Stomach (tissue), 9 donors: ENCODE results near the gene CCDC167. TPM values are rescaled to one million over a fixed set of nuclear protein-coding genes. Genes with fewer than 3 reads are reported as not detected.

ENCODE experiments used
- DNase-seq, 2 donors: peaks; one replicate each; pipeline versions ENCODE4 v3.0.0 to v3.0.0-alpha.2; 2013 to 2019
- H3K27ac ChIP-seq, 5 donors: fragments of 200-600 bp in 4 of 5; sonication (generic) in 4 of 5; one replicate each; pipeline ENCODE4 v1.5.1; 2013 to 2019; ENCODE audit warnings: mild to moderate bottlenecking in 1 of 5, moderate library complexity in 1 of 5
- H3K27me3 ChIP-seq, 3 donors: fragments of 200-600 bp; sonication (generic); one replicate each; pipeline ENCODE4 v1.5.1; 2017 to 2019; ENCODE audit warnings: mixed run types in 1 of 3
- H3K36me3 ChIP-seq, 4 donors: fragments of 200-600 bp; sonication (generic); 1 replicate in 3 of 4; 2 replicates in 1 of 4; pipeline ENCODE4 v1.5.1; 2016 to 2019
- H3K4me1 ChIP-seq, 4 donors: fragments of 200-600 bp; sonication (generic); one replicate each; pipeline ENCODE4 v1.5.1; 2016 to 2019
- H3K4me3 ChIP-seq, 4 donors: fragments of 200-600 bp; sonication (generic) in 3 of 4; one replicate each; pipeline ENCODE4 v1.5.1; 2016 to 2019; ENCODE audit warnings: mild to moderate bottlenecking in 1 of 4
- H3K9me3 ChIP-seq, 4 donors: fragments of 200-600 bp; sonication (generic); one replicate each; pipeline ENCODE4 v1.5.1; 2016 to 2019
- EP300 ChIP-seq: sonication (generic); formaldehyde crosslinking; IDR thresholded peaks from one replicate; pipeline ENCODE4 v1.6.1; 2017; ENCODE audit warnings: antibody characterized with exemption
- POLR2A ChIP-seq, 4 donors: fragments of 450-650 bp; IDR thresholded peaks; one replicate each; pipeline ENCODE4 v1.6.1; 2016; ENCODE audit warnings: antibody characterized with exemption in 4 of 4, control low read depth in 2 of 4, mild to moderate bottlenecking in 1 of 4, moderate library complexity in 1 of 4
- POLR2AphosphoS5 ChIP-seq, 3 donors: sonication (generic); formaldehyde crosslinking; IDR thresholded peaks; one replicate each; pipeline ENCODE4 v1.6.1; 2016; ENCODE audit warnings: antibody characterized with exemption in 3 of 3
- WGBS, 5 donors: extraction: QIAGEN DNeasy Blood & Tissue Kit in 3 of 5; methylation state at CpG; one replicate each; pipeline versions ENCODE4 v1.1.5 to v1.1.7; 2013 to 2018; 5-methylcytosine and 5-hydroxymethylcytosine counted together
- intact Hi-C: fragments of 100-400 bp; cut with DNase I; formaldehyde crosslinking; loops from one replicate; pipeline ENCODE4 v1.15.1; 2023; ENCODE audit warnings: low total_unique reads
- polyA plus RNA-seq, 3 donors: library from polyadenylated mRNA; stranded (reverse); fragments of 200-250 nt; gene quantifications; one replicate each; pipeline ENCODE4 v1.2.3, GENCODE V29; 2013
- total RNA-seq, 5 donors: library from RNA; depleted of rRNA; stranded (reverse); fragments of >200 nt; gene quantifications; one replicate each; pipeline versions ENCODE4 v1.1.0 to v1.2.3, GENCODE V29; 2014 to 2016
- TF ChIP-seq, protein P1 (sequence below), 7 experiments: fragments of 450-650 bp in 4 of 7; fragments of 200-600 bp in 3 of 7; sonication (generic) in 3 of 7; IDR thresholded peaks; one replicate each; pipeline ENCODE4 v1.5.1; 2016 to 2019; ENCODE audit warnings: antibody characterized with exemption in 7 of 7, control low read depth in 2 of 7, mild to moderate bottlenecking in 1 of 7
- donor health status: healthy with polysubstance abuse.
- donor health status: Bipolar disorder and iron deficiency.
- donor health status: healthy.

Gene CCDC167
- total and polyA plus RNA-seq, 8 donors, result 4.2 to 47.8 (median 42.5) TPM; not detected in 1

DNA sequence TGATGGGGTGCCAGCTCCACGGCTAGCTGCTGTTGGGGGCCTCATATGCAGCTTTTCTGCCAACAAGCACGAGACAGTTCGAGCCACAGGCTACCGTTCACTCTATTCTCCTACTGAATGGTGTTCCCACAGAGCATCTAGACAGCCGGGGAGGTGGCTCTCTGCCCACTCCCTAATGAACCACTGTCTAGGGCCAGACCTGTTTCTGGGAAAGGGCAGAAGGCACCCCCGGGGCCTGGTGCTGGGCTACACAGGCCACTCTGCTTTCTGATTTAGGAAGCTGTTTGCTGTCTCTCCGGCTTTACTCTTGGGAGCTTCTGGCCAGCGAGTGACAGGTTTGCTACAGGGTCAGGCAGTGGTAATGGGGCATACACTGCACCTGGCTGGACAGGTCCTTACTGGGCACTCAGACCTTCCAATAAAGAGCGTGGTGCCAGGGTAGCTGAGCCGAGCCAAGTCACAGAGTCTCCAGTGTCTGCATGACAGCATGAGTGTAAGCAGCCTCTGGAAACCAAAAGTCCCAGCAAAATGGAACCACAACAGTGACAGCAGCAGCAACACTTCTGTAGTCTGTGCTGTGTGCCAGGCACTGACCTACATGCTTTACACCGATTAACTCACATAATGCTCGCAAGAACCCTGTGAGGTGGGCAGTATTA, 8.4 kb downstream of the CCDC167 start:
- 55 to 73% (median 59%) methylated on average over 10 to 12 of the region's 12 CpGs for WGBS, 5 donors
- intact Hi-C loops, result no loop called here

DNA sequence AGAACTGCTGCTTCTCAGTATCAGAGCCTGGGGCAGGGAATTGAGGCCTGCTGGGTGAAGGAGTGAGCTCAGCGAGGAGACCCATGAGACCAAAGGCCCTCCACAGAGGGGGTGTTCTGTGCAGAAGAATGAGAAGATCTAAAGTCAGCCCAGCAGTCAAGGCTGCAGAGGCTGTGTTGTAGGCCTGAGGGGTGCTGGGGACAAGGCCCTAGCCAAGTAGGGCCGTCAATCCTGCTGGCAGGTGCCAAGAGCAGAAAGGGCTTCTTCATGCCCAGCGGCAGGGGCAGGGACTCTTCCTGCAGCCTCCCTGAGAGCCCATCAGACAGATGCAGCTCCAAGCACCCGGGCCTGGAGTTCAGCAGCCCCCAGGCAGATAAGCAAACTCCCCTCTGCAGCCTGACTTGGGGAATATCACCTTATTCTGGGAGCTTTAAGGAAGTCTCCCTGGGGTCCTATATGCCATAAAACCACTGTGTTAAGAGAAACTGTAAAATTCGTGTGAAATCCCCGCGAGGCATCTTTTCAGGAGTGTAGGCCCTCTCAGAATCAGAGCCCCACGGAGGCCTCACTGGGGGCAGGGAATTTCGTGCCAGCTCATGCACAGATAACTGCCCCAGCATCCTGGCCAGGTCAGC, 9.0 kb downstream of the CCDC167 start:
- 72 to 85% (median 78%) methylated on average over 6 to 9 of the region's 9 CpGs for WGBS, 5 donors
- intact Hi-C loops, result no loop called here
- no peak for DNase-seq
- H3K4me1 ChIP-seq, result peaks cover 4 to 44% (median 12%) of the 10 kb centered on the region in 4 donors
- H3K27ac ChIP-seq, result no peak overlapping the region
- H3K27me3 ChIP-seq, result no peaks in the 10 kb centered on the region
- H3K9me3 ChIP-seq, result no peaks in the 10 kb centered on the region
- no peak for TF ChIP-seq EP300
- TF ChIP-seq POLR2AphosphoS5 (IDR thresholded peaks at IDR 0.05), result no peak
- TF ChIP-seq, protein P1, sequence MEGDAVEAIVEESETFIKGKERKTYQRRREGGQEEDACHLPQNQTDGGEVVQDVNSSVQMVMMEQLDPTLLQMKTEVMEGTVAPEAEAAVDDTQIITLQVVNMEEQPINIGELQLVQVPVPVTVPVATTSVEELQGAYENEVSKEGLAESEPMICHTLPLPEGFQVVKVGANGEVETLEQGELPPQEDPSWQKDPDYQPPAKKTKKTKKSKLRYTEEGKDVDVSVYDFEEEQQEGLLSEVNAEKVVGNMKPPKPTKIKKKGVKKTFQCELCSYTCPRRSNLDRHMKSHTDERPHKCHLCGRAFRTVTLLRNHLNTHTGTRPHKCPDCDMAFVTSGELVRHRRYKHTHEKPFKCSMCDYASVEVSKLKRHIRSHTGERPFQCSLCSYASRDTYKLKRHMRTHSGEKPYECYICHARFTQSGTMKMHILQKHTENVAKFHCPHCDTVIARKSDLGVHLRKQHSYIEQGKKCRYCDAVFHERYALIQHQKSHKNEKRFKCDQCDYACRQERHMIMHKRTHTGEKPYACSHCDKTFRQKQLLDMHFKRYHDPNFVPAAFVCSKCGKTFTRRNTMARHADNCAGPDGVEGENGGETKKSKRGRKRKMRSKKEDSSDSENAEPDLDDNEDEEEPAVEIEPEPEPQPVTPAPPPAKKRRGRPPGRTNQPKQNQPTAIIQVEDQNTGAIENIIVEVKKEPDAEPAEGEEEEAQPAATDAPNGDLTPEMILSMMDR (IDR thresholded peaks at IDR 0.05), result no peak
- TF ChIP-seq POLR2A (IDR thresholded peaks at IDR 0.05), result no peak
- H3K36me3 ChIP-seq, result peaks cover 0 to 12% (median 10%) of the 10 kb centered on the region in 4 donors
- H3K4me3 ChIP-seq, result no peak overlapping the region

More for the DNA sequence above, 8.4 kb downstream of the CCDC167 start:
- H3K27ac ChIP-seq, result no peak overlapping the region
- no peak for TF ChIP-seq POLR2AphosphoS5 (IDR thresholded peaks at IDR 0.05)
- TF ChIP-seq EP300, result no peak
- TF ChIP-seq, protein P1 (IDR thresholded peaks at IDR 0.05), result no peak
- no peak for TF ChIP-seq POLR2A (IDR thresholded peaks at IDR 0.05)
- no peaks in the 10 kb centered on the region for H3K9me3 ChIP-seq
- no peak overlapping the region for H3K4me3 ChIP-seq
- peaks cover 4 to 44% (median 12%) of the 10 kb centered on the region in 4 donors for H3K4me1 ChIP-seq
- DNase-seq, result peak in 1 of 2 donors; percentile 43
- no peaks in the 10 kb centered on the region for H3K27me3 ChIP-seq
- H3K36me3 ChIP-seq, result peaks cover 0 to 9% (median 6%) of the 10 kb centered on the region in 4 donors

DNA sequence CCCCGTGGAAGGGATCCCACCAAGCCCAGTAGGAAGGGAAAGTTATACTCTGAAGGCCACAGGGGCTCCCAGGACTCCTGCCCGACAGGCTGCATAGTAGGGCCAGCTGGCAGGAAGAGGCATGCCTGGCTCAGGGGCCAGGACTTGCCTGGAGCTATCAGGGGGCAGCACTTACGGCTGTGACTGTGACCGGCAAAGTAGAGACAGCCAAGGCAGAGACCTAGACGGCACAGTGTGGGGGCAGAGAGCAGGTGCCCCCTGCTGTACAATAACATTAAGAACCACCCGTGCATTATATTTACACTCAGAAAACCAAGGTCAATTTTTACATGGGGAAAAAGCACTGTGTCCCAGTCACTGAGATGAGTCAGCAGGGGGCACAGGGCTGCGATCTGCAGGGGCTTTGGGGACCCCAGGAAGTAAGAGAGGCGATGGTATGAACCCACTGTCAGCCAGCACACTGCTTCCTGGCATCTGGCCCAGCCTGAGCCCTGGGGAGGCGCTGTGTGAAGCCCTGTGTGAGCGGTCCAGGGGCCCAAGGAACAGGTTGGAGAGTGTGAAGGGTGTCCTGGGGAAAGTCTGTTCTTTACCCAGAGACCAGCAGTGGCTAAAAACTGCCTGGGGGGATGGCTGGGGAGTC, 9.9 kb downstream of the CCDC167 start:
- H3K36me3 ChIP-seq, result peaks cover 0 to 21% (median 16%) of the 10 kb centered on the region in 4 donors
- no peaks in the 10 kb centered on the region for H3K9me3 ChIP-seq
- WGBS, 5 donors, result 49 to 60% (median 58%) methylated on average over 7 to 10 of the region's 10 CpGs
- no peak overlapping the region for H3K4me3 ChIP-seq
- H3K27me3 ChIP-seq, result no peaks in the 10 kb centered on the region
- H3K4me1 ChIP-seq, result peaks cover 4 to 44% (median 12%) of the 10 kb centered on the region in 4 donors
- TF ChIP-seq POLR2A (IDR thresholded peaks at IDR 0.05), result no peak
- no peak for TF ChIP-seq POLR2AphosphoS5 (IDR thresholded peaks at IDR 0.05)
- no peak for TF ChIP-seq EP300
- TF ChIP-seq, protein P1 (IDR thresholded peaks at IDR 0.05), result peak in 1 of 7 experiments; percentile 6
- H3K27ac ChIP-seq, result no peak overlapping the region
- intact Hi-C loops, result loop anchor here (10.0 kb wide), 2 partner anchors 75 to 205 kb away; partner anchors contain the start of gene MDGA1
- DNase-seq, result peak in 1 of 2 donors; percentile 46

DNA sequence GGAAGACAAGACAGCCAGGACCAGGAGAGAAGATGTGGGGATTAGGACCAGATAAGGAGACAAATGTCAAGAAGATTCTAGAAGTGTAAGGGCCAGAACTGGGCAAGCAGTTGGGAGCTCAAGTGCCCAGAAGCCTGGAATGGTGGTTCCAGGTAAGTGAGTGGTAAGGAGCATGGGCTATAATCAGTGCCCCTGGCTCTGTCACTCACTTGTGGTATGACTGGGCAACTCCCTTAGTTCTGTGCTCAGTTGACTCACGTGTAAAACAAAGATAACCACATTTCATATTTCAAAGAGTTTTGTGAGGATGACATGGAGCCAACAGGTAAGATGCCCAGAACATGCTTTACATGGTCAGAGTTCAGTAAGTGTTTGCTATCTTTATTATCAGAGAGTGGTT, 11.2 kb downstream of the CCDC167 start:
- Histone ChIP-seq H3K27me3 (no peaks in the 10 kb centered on the region), H3K9me3 (no peaks in the 10 kb centered on the region), H3K36me3 (peaks cover 0 to 27% (median 24%) of the 10 kb centered on the region in 4 donors), H3K4me3 (no peak overlapping the region), H3K4me1 (peaks cover 4 to 41% (median 15%) of the 10 kb centered on the region in 4 donors), H3K27ac (no peak overlapping the region)
- TF ChIP-seq EP300, result no peak
- peak in 1 of 2 donors; percentile 3 for DNase-seq
- 13 to 69% (median 31%) methylated on average over 1 of the region's 1 CpG for WGBS, 5 donors
- intact Hi-C loops, result loop anchor here (10.0 kb wide), 2 partner anchors 76 to 206 kb away; partner anchors contain the start of gene MDGA1
